Mucosa of gallbladder (tissue), 1 donor: ENCODE data around the gene FAM153A. TPM values are rescaled to one million over a fixed set of nuclear protein-coding genes. Genes with fewer than 3 reads are reported as not detected.
"Not testable (repeated sequence)": the region's sequence is repeated elsewhere in the genome, so short reads cannot be mapped to it uniquely, and the experiment has no call there.

ENCODE experiments used
- DNase-seq: peaks from one replicate; pipeline ENCODE4 v3.0.0-alpha.2; 2020; ENCODE audit warnings: low spot score
- total RNA-seq: library from RNA; stranded (reverse); gene quantifications from one replicate; pipeline ENCODE4 v1.2.1, GENCODE V29; 2021
- donor health status: DM: no; HTN: no; CAD: no.

The FAM153A gene
- total RNA-seq = 11.3 TPM

GRCh38 chr5:177782792-177783633 is at the start of gene FAM153A:
TSS of gene FAM153A (minus strand) at chr5:177782899.
- not testable (repeated sequence) for DNase-seq

- DNase-seq = not testable (repeated sequence)
These were observed 49.6 kb upstream of the FAM153A start for GRCh38 chr5:177832287-177832686.

GRCh38 chr5:177826073-177826472 is 43.4 kb upstream of the FAM153A start:
- not testable (repeated sequence) for DNase-seq

- not testable (repeated sequence) for DNase-seq
These were observed 42.1 kb upstream of the FAM153A start for GRCh38 chr5:177824776-177825175.

GRCh38 chr5:177822489-177822888 is 39.8 kb upstream of the FAM153A start:
- DNase-seq = not testable (repeated sequence)

GRCh38 chr5:177819664-177820063 is 37.0 kb upstream of the FAM153A start:
- DNase-seq = not testable (repeated sequence)

GRCh38 chr5:177812814-177813425 is 30.2 kb upstream of the FAM153A start:
- not testable (repeated sequence) for DNase-seq

GRCh38 chr5:177812160-177812743 is 29.6 kb upstream of the FAM153A start:
- not testable (repeated sequence) for DNase-seq

GRCh38 chr5:177809209-177809913 is 26.7 kb upstream of the FAM153A start:
- not testable (repeated sequence) for DNase-seq

GRCh38 chr5:177808420-177808819 is 25.7 kb upstream of the FAM153A start:
- DNase-seq = not testable (repeated sequence)

GRCh38 chr5:177807265-177807664 is 24.6 kb upstream of the FAM153A start:
- not testable (repeated sequence) for DNase-seq

GRCh38 chr5:177801427-177801826 is 18.7 kb upstream of the FAM153A start:
- DNase-seq = not testable (repeated sequence)

- DNase-seq = not testable (repeated sequence)
These were observed 15.6 kb upstream of the FAM153A start for GRCh38 chr5:177798237-177798840.

- DNase-seq = not testable (repeated sequence)
These were observed 10.6 kb upstream of the FAM153A start for GRCh38 chr5:177793272-177793671.

GRCh38 chr5:177791649-177792048 is 8.9 kb upstream of the FAM153A start:
- DNase-seq = not testable (repeated sequence)

GRCh38 chr5:177782169-177782568 is 530 bp downstream of the FAM153A start:
- not testable (repeated sequence) for DNase-seq

GRCh38 chr5:177771206-177771605 is 11.5 kb downstream of the FAM153A start:
- not testable (repeated sequence) for DNase-seq

GRCh38 chr5:177770646-177771045 is 12.1 kb downstream of the FAM153A start:
- not testable (repeated sequence) for DNase-seq

- DNase-seq = not testable (repeated sequence)
These were observed 18.8 kb downstream of the FAM153A start for GRCh38 chr5:177763737-177764508.

GRCh38 chr5:177760954-177761353 is 21.7 kb downstream of the FAM153A start:
- not testable (repeated sequence) for DNase-seq
